SK-N-MC (cell line): ENCODE measurements around the gene FLCN.

Experiments used
- EZH2 ChIP-seq: fragments of 200-600 bp; sonication (generic); IDR thresholded peaks from one replicate; pipeline ENCODE4 v1.6.1; 2017; ENCODE audit warnings: antibody characterized with exemption
- FOXP2 ChIP-seq: optimal IDR thresholded peaks from 2 replicates; pipeline ENCODE3; 2011; ENCODE audit warnings: mild to moderate bottlenecking, moderate library complexity; ENCODE audit not compliant: insufficient read depth; ENCODE audit errors: extremely low read length, control extremely low read depth
- POLR2AphosphoS5 ChIP-seq: IDR thresholded peaks from 2 replicates; pipeline ENCODE4 v1.6.1; 2012; ENCODE audit warnings: mild to moderate bottlenecking, low read depth, low read length, borderline replicate concordance

GRCh38 chr17:17235212-17236174 is 1.5 kb downstream of the FLCN start:
- TF ChIP-seq POLR2AphosphoS5 (no peak), FOXP2 (no peak), EZH2 (no peak)
